Endothelial cell of umbilical vein (primary cell): ENCODE data around the gene SMC1B.

Experiments
- EZH2 ChIP-seq: IDR thresholded peaks from 2 replicates; pipeline ENCODE4 v1.6.1; 2012; ENCODE audit warnings: borderline replicate concordance, low read depth, mild to moderate bottlenecking, moderate library complexity, low read length, inconsistent platforms; ENCODE audit not compliant: severe bottlenecking
- JUN ChIP-seq: IDR thresholded peaks from 2 replicates; pipeline ENCODE4 v1.6.1; 2011; ENCODE audit warnings: borderline replicate concordance, low read depth; ENCODE audit not compliant: insufficient read length, insufficient read depth
- MAX ChIP-seq: IDR thresholded peaks from 2 replicates; pipeline ENCODE4 v1.6.1; 2011; ENCODE audit not compliant: insufficient read depth, insufficient read length
- MYC ChIP-seq: IDR thresholded peaks from one replicate; pipeline ENCODE4 v1.6.1; 2011; ENCODE audit warnings: mild to moderate bottlenecking, low read depth, low read length
- POLR2A ChIP-seq: IDR thresholded peaks from 2 replicates; pipeline ENCODE4 v1.6.1; 2012; ENCODE audit warnings: low read depth, mild to moderate bottlenecking, control low read depth, low read length
- POLR2AphosphoS5 ChIP-seq: IDR thresholded peaks from 2 replicates; pipeline ENCODE4 v1.6.1; 2012; ENCODE audit warnings: low read depth, mild to moderate bottlenecking, control low read depth, low read length, moderate library complexity; ENCODE audit not compliant: insufficient read depth
- TF ChIP-seq, protein P1 (sequence below), 2 donors: IDR thresholded peaks; 1 replicate in 1 of 2; 2 replicates in 1 of 2; pipeline ENCODE4 v1.5.1; 2011; ENCODE audit warnings: low read length in 2 of 2, mild to moderate bottlenecking in 2 of 2, moderate library complexity in 2 of 2, control low read depth in 1 of 2, inconsistent platforms in 1 of 2, low read depth in 1 of 2; ENCODE audit not compliant: insufficient read depth in 1 of 2; ENCODE audit errors: extremely low read depth in 1 of 2

GRCh38 chr22:45323695-45324094 is 89.7 kb downstream of the SMC1B start:
- TF ChIP-seq, protein P1, sequence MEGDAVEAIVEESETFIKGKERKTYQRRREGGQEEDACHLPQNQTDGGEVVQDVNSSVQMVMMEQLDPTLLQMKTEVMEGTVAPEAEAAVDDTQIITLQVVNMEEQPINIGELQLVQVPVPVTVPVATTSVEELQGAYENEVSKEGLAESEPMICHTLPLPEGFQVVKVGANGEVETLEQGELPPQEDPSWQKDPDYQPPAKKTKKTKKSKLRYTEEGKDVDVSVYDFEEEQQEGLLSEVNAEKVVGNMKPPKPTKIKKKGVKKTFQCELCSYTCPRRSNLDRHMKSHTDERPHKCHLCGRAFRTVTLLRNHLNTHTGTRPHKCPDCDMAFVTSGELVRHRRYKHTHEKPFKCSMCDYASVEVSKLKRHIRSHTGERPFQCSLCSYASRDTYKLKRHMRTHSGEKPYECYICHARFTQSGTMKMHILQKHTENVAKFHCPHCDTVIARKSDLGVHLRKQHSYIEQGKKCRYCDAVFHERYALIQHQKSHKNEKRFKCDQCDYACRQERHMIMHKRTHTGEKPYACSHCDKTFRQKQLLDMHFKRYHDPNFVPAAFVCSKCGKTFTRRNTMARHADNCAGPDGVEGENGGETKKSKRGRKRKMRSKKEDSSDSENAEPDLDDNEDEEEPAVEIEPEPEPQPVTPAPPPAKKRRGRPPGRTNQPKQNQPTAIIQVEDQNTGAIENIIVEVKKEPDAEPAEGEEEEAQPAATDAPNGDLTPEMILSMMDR (IDR thresholded peaks at IDR 0.05; ENCODE audit: extremely low read depth in 1 of 2, insufficient read depth in 1 of 2, low read depth in 1 of 2, low read length in 2 of 2), result no peak
- TF ChIP-seq MAX, result no peak
- TF ChIP-seq POLR2A, result no peak
- TF ChIP-seq POLR2AphosphoS5, result no peak
- TF ChIP-seq EZH2, result no peak
- TF ChIP-seq JUN, result no peak
- TF ChIP-seq MYC, result no peak
